Activated naive CD4-positive, alpha-beta T cell treated with Interleukin-2 at 50 U/mL for 16 hours (primary cell): ENCODE data around the gene SERPINB2.
"Not testable (repeated sequence)": the region's sequence is repeated elsewhere in the genome, so short reads cannot be mapped to it uniquely, and the experiment has no call there.

Experiments used
- DNase-seq: peaks from one replicate; pipeline ENCODE4 v3.0.0-alpha.2; 2020

SERPINB2 gene

GRCh38 chr18:63890237-63890949 lies 2.9 kb downstream of the SERPINB2 start:
- DNase-seq, result no peak

GRCh38 chr18:63890950-63891304 lies 3.4 kb downstream of the SERPINB2 start:
- no peak for DNase-seq

GRCh38 chr18:63892566-63892965 lies 5.1 kb downstream of the SERPINB2 start:
- no peak for DNase-seq

DNA sequence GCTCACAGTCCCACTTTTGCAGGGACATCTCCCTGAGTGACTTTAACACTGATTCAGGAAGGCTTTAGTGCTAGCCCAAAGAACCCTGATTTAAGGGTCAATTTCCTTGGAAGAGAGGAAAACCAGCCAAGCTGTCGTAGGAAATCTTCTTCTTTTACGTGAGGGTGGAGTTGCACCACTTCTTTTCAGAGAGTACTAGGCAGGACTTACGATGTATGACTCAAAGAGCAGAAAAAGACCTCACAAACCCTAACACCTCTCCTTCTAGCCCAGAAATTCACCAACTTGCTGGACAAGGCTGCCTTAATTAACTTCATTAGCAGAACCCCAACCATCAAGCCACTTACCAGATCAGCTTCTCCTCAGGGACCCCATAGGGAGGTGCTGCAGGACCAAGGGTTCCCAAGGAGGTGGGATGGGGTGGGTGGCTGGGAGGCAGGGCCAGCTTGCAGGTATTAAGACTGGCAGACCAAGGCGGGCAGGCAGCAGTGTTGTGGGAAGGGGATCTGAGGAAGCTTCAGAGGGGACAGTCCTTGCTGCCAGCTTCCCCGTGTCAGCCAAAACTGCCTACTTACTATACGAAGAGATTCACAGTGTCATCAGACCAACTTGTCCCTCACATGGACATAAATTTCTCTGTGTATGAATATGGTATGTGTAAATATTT lies 6.7 kb downstream of the SERPINB2 start:
- no peak for DNase-seq

- DNase-seq, result no peak
Measured at GRCh38 chr18:63895190-63895589, 7.7 kb downstream of the SERPINB2 start.

- DNase-seq, result no peak
Measured at GRCh38 chr18:63897072-63897471, 9.6 kb downstream of the SERPINB2 start.

GRCh38 chr18:63899206-63899605 lies 11.7 kb downstream of the SERPINB2 start:
- no peak for DNase-seq

DNA sequence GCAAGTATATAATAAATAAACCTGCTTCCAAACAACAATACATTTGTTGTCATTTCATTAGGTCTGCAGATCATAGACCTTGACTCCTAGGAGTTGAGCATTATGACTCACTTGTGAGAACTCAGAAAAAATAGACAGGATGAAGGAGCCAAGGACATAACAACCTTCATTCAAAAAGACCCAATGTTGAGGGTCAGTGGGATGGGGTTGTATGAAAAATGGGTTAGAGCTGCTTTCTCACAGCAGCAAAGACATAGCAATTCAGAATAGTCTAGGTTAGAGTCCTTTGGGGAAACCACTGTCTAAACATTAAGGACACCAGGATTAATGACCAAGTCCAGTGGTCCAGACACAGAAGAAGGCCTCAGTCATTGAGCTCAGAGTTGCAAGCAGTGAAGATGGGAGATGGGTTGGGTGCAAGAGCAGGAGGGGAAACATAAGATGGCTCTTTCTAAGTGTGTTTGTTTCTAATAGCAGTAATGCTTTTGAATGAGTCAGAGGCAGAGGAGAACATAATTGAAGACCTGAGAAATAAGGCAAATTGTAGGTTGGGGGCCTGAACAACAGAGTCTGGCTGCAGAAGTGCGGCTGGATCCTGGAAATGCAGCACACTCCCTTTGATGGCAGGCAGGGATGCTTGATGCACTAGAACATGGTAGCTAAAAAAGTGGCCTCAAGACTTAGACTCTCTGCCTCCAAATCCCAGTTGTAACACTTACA lies 16.5 kb downstream of the SERPINB2 start:
- no peak for DNase-seq

- no peak for DNase-seq
Measured at GRCh38 chr18:63904694-63905093, 17.2 kb downstream of the SERPINB2 start.

DNA sequence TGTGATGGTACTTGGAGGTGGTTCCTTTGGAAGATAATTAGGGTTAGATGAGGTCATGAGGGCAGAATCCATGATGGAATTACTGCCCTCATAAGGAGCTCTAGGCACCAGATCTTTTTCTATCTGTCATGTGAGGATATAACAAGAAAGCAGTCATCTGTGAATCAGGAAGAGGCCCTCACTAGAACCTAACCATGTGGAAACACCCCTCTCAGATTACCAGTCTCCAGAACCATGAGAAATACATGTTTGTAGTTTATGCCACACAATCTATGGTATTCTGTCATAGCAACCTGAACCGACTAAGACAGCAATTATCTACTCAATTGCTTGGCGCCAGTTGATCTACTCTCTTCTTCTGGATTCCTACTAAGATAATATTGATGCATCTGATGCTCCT lies 17.9 kb downstream of the SERPINB2 start:
- DNase-seq, result no peak

DNA sequence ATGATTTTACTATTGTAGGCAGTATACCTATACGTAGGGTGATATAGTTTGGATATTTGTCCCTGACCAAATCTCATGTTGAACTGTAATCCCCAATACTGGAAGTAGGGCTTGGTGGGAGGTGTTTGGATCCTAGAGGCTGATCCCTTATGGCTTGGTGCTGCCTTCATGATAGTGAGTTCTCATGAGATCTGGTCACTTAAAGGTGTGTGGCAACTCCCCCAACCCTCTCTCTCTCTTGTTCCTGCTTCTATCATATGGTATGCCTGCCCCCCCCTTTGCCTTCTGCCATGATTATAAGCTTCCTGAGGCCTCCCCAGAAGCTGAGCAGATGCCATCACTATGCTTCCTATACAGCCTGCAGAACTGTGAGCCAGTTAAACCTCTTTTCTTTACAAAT lies 18.6 kb downstream of the SERPINB2 start:
- DNase-seq, result no peak

DNA sequence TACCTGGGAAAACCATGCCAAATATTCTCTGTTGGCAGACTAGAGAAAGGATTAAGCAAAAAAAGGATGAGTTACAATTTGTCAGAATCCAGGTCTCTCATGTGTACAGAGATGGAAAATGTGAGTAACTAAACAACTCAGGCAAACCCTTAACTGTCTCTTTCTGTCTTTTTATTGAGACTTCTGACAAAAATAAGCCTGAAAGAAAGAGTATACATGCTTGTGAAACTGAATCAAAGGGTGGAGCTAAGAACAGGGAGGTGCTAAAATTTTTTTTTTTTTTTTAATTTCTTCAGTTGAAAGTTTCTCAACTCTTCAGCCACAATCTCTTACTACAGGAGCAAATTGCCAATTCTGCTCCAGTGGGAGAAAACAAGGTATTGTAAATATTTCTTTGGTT lies 20.2 kb downstream of the SERPINB2 start, which contains the start of gene SERPINB10:
TSS of gene SERPINB10 (plus strand) at position 295 of the 400 bp plus-strand sequence. CDS start 7,553 bp downstream, outside the sequence.
- DNase-seq, result no peak

- DNase-seq, result no peak
Measured at GRCh38 chr18:63908858-63909257, 21.4 kb downstream of the SERPINB2 start.

GRCh38 chr18:63909870-63910269 lies 22.4 kb downstream of the SERPINB2 start:
- no peak for DNase-seq

DNA sequence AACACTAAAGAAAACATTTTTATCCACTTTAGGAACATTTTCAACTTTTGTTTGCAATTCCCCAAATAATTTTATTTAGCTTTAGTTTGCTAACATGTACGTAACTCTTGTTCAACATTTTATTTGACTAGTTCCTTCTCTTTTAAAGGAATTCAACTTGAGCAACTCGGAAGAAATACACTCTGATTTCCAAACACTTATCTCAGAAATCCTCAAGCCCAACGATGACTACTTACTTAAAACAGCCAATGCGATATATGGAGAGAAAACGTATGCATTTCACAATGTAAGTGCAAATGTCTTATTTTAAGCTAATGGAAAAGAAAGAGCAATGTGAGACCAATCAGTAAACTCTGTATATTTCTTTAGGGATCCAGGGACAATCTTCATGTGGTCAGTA lies 30.3 kb downstream of the SERPINB2 start:
- no peak for DNase-seq

DNA sequence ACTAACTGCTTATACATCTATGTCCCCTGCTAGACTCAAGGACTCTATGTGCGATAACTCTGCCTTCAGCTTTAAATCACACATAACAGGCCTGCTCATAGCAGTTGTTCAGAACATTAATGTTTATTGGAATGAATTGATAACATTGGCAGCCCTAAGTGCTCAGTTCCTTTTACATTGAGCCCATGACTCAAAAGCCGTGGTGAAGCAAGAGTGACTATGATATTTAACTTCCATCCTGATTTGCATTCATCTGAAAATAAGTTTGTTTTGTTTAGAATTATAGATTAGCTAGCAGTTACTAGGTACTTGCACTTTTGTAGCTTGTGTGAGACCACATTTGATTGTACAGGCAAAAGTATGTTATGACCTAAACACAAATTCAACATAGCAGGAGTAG lies 34.5 kb downstream of the SERPINB2 start:
- no peak for DNase-seq

DNA sequence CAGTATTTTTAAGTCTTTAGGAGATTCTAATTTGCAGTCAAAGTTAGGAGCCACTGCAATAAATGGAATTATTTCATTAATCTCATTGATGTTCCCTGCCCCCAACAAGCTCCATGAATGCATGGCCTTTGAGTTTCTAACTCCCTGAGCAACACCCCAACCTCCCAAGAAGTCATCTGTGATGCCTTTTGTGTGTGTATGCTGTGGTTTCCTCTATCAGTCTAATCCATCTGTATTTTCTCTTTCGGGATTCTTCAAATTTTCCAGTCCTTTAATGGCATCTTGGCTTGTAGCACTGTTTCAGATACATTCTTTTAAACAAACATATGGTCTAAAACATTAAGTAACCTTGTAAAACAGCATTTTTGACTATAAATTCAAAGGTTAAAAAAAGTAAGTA lies 37.0 kb downstream of the SERPINB2 start:
- DNase-seq, result no peak

GRCh38 chr18:63928331-63928730 lies 40.8 kb downstream of the SERPINB2 start:
- DNase-seq, result no peak

DNA sequence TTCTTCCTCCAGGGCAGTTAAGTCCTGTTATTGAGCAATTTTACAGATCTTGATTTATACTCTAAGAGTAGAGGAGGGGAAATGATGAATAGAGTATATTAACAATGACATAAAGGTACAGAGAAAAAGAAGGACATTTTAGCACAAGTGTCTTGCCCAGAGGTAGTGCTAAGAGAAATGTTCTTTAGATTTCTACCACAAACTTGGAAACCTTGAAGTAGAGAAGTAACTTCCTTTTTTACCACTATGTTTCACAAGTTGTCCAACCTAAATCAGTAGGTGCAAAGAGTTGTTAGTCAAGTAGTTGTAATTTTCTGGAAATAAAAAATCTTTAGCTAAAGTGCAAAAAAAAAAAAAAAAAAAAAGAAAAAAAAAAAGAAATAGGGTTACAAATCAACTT lies 41.9 kb downstream of the SERPINB2 start:
- not testable (repeated sequence) for DNase-seq

GRCh38 chr18:63930773-63931354 lies 43.4 kb downstream of the SERPINB2 start:
- DNase-seq, result no peak

DNA sequence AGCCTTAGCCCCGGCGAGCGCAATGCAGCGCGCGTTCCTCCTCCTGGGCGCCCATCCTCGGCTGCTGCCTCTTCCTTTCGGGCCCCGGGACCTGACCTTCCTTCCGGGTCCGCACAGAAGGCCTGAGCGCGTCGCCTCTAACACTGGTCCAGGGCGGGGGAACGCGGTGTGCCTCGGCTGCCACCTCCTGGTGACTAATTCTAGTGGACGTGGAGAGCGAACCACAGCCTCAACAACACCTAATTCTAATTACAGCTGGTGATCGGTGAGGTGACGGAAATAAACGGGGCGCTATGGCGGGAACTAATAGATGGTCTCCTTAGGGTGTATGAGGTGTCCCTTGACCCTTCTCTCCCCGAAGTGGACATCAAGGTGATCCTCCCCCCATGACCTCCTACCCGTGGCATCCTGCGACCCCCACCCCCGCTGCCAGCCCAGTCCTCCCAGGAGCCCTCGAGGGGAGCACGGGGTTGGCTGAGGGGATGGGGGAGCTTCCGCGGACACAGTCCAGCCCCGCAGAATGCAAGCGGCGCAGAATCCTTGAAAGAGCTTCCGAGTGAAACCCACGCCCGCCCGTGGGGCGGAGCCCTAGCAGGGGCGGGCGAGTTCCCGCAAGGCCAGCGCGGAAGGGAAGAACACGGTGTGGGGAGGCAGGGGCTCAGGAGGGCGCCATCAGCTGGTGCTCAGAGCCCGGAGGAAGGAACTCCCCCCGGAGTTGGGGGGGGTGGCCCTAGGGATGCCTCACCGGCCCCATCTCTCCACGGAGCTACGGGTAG lies 48.8 kb downstream of the SERPINB2 start:
- peak; percentile 66 for DNase-seq

GRCh38 chr18:63936932-63937393 lies 49.5 kb downstream of the SERPINB2 start:
- no peak for DNase-seq

GRCh38 chr18:63940008-63940407 lies 52.5 kb downstream of the SERPINB2 start:
- no peak for DNase-seq
